ENCODE measurements around the gene PAK6. TPM values are rescaled to one million over a fixed set of nuclear protein-coding genes. Genes with fewer than 3 reads are reported as not detected.

Gene PAK6
- total and polyA plus RNA-seq, 2 experiments from 2014 or later: 2.4 to 20.0 TPM

DNA sequence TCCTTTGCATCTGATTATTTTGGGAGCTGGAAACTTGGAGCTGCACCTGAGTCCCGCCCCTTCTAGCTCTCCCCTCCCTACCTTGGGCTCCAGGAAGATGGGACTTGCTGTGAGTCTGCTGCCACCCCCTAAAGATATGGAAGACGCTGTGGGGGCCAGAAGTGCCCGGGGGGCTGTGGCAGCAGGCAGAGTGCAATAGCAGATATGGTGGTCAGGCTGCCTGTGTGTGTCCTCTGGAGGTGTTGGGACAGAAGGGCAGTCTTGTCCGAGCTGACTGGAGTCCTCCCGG lies 485 bp downstream of the PAK6 start (continued):
- no peak for TF ChIP-seq ZNF462 (CRISPR knock-in tag; IDR thresholded peaks at IDR 0.05)

DNA sequence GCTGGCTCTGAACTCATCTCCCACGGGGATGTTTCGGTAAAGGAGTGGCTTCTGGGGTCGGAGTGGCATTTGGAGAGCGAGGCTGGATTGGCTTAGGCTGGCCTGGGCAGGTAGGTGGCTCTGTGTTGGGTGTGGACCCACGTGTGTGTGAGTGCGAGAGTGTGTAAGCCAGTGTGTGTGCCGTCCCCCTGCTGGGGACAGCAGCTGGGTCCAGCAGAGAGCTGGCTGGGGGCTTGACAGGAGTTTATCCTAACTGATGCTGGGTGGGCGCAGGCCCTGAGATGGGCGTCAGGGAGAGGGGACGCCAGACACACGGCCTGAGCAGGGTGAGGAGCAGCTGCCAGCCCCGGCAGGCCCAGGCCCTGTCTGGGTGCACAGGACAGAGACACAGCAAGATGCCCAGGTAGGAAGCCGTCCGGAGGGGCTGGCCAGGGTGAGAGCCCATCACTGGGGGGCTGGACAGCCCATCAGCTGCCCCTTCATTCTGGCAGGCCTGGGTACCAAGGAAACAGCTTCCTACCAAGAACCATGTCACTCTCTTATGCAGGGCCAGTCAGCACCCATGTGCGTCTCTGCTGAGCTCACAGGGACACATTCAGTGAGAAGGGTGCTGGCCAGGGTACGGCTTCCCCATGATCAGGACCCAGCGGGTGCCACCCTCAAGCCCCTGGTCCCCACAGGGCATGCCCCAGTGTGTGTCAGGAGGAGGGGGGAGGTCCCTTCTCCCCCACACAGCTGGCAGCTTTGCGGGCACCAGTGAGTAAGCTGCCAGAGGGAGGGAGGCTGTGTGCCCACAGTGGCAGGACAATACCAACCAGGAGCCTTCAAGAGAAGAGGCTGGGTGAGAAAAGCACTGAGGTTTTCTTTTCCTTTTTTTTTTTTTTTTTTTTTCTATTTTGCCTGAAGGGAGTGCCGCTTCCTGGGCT lies 1.1 kb downstream of the PAK6 start:
- H3K4me3 ChIP-seq: peak overlapping the region; percentile 51
- ATAC-seq: peak; percentile 10
- peak overlapping the region; percentile 71 for H3K27ac Mint-ChIP-seq
- TF ChIP-seq, protein P1, sequence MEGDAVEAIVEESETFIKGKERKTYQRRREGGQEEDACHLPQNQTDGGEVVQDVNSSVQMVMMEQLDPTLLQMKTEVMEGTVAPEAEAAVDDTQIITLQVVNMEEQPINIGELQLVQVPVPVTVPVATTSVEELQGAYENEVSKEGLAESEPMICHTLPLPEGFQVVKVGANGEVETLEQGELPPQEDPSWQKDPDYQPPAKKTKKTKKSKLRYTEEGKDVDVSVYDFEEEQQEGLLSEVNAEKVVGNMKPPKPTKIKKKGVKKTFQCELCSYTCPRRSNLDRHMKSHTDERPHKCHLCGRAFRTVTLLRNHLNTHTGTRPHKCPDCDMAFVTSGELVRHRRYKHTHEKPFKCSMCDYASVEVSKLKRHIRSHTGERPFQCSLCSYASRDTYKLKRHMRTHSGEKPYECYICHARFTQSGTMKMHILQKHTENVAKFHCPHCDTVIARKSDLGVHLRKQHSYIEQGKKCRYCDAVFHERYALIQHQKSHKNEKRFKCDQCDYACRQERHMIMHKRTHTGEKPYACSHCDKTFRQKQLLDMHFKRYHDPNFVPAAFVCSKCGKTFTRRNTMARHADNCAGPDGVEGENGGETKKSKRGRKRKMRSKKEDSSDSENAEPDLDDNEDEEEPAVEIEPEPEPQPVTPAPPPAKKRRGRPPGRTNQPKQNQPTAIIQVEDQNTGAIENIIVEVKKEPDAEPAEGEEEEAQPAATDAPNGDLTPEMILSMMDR (conservative IDR thresholded peaks at IDR 0.05; ENCODE audit: low read depth in 2 of 2): no peak
- TF ChIP-seq ZNF462 (CRISPR knock-in tag; IDR thresholded peaks at IDR 0.05) (no peak), STAT1 (IDR thresholded peaks at IDR 0.05; ENCODE audit: unreplicated experiment) (no peak), JUNB (IDR thresholded peaks at IDR 0.05; ENCODE audit: unreplicated experiment) (no peak), EZH2phosphoT487 (IDR thresholded peaks at IDR 0.05; ENCODE audit: unreplicated experiment) (no peak), ZNF331 (CRISPR knock-in tag; IDR thresholded peaks at IDR 0.05; ENCODE audit: low read depth) (no peak)

More for the DNA sequence above, 1.1 kb downstream of the PAK6 start:
- peaks cover 26% of the 10 kb centered on the region for H3K4me1 Mint-ChIP-seq
- no peaks in the 10 kb centered on the region for H3K9me2 ChIP-seq (ENCODE audit: insufficient read depth)
- H3K4me2 ChIP-seq: peak overlapping the region; percentile 78
- H3K79me2 ChIP-seq (replicated peaks; ENCODE audit: insufficient read depth): no peaks in the 10 kb centered on the region
- peak overlapping the region; percentile 98 for H2AFZ ChIP-seq
- no peaks in the 10 kb centered on the region for H3K36me3 ChIP-seq (ENCODE audit: insufficient read depth)
- peak; percentile 40 for DNase-seq (ENCODE audit: low spot score)
- H4K20me1 ChIP-seq (replicated peaks; ENCODE audit: insufficient read depth): no peaks in the 10 kb centered on the region
- H3K36me3 Mint-ChIP-seq (ENCODE audit: low read depth): no peaks in the 10 kb centered on the region; the same call in 2 of the 3 replicates
- H3K27me3 Mint-ChIP-seq (ENCODE audit: insufficient read depth, low read depth, poor library complexity): peaks cover 17% of the 10 kb centered on the region
- H3F3A ChIP-seq (replicated peaks; ENCODE audit: low read depth): peaks cover 12% of the 10 kb centered on the region; the same call in 1 of the 2 replicates
- H3K4me1 ChIP-seq (ENCODE audit: insufficient read depth): peaks cover 14% of the 10 kb centered on the region
- H3K27me3 ChIP-seq (ENCODE audit: insufficient read depth): peaks cover 8% of the 10 kb centered on the region; the same call in 1 of the 2 replicates
- peak overlapping the region; percentile 68 for H3K4me3 Mint-ChIP-seq
- H3K27ac ChIP-seq (ENCODE audit: low read depth): no peak overlapping the region
- no peaks in the 10 kb centered on the region for H3K9me3 Mint-ChIP-seq

Data from GM23338 (cell line).